GM23338 (cell line): ENCODE data around the gene MICB. TPM values are rescaled to one million over a fixed set of nuclear protein-coding genes. Genes with fewer than 3 reads are reported as not detected.

Experiments
- ATAC-seq: fragments of 200-7000 bp; cut with Tn5 transposase; 3 replicates; pipeline ENCODE4 v1.9.1; 2020
- DNase-seq: peaks from one replicate; pipeline ENCODE4 v3.0.0-alpha.2; 2015; ENCODE audit warnings: low spot score
- H2AFZ ChIP-seq: fragments of 200-600 bp; sonication (generic); 2 replicates; pipeline ENCODE4 v1.8.0; 2016; ENCODE audit warnings: antibody characterized with exemption, mild to moderate bottlenecking, moderate library complexity
- H3F3A ChIP-seq: fragments of 200-600 bp; sonication (generic); replicated peaks from 2 replicates; pipeline ENCODE4 v1.8.0; 2017; ENCODE audit warnings: antibody characterized with exemption, mixed run types, low read depth
- H3K27ac ChIP-seq: fragments of 200-600 bp; sonication (generic); 2 replicates; pipeline ENCODE4 v1.6.1; 2016; ENCODE audit warnings: low read depth
- H3K27me3 ChIP-seq: fragments of 200-600 bp; sonication (generic); 2 replicates; pipeline ENCODE4 v1.8.0; 2016; ENCODE audit warnings: mild to moderate bottlenecking, mixed run types, moderate library complexity; ENCODE audit not compliant: insufficient read depth
- H3K36me3 ChIP-seq: fragments of 200-600 bp; sonication (generic); 2 replicates; pipeline ENCODE4 v1.8.0; 2016; ENCODE audit warnings: mild to moderate bottlenecking; ENCODE audit not compliant: insufficient read depth
- H3K4me1 ChIP-seq: fragments of 200-600 bp; sonication (generic); 2 replicates; pipeline ENCODE4 v1.8.0; 2016; ENCODE audit warnings: mild to moderate bottlenecking, moderate library complexity; ENCODE audit not compliant: insufficient read depth
- H3K4me2 ChIP-seq: fragments of 200-600 bp; sonication (generic); 2 replicates; pipeline ENCODE4 v1.7.1; 2017; ENCODE audit warnings: mixed run types
- H3K4me3 ChIP-seq: fragments of 200-600 bp; sonication (generic); 2 replicates; pipeline ENCODE4 v1.6.1; 2016; ENCODE audit warnings: mixed run types
- H3K79me2 ChIP-seq: fragments of 200-600 bp; sonication (generic); replicated peaks from 2 replicates; pipeline ENCODE4 v1.8.0; 2017; ENCODE audit warnings: mild to moderate bottlenecking; ENCODE audit not compliant: insufficient read depth
- H3K9me2 ChIP-seq: fragments of 200-600 bp; sonication (generic); 2 replicates; pipeline ENCODE4 v1.8.0; 2017; ENCODE audit not compliant: insufficient read depth
- H4K20me1 ChIP-seq: fragments of 200-600 bp; sonication (generic); replicated peaks from 2 replicates; pipeline ENCODE4 v1.8.0; 2017; ENCODE audit warnings: mild to moderate bottlenecking; ENCODE audit not compliant: insufficient read depth
- H3K27ac Mint-ChIP-seq: 2 replicates; pipeline ENCODE4 v1.8.0; 2020; ENCODE audit warnings: inconsistent platforms, mild to moderate bottlenecking, moderate library complexity, mixed read lengths
- H3K27me3 Mint-ChIP-seq: 3 replicates; pipeline ENCODE4 v1.8.0; 2022; ENCODE audit warnings: low read depth, mild to moderate bottlenecking, moderate library complexity, mixed read lengths, inconsistent platforms; ENCODE audit not compliant: insufficient read depth, poor library complexity
- H3K36me3 Mint-ChIP-seq: 3 replicates; pipeline ENCODE4 v1.8.0; 2021; ENCODE audit warnings: low read depth, mild to moderate bottlenecking, inconsistent platforms, moderate library complexity, mixed read lengths
- H3K4me1 Mint-ChIP-seq: 3 replicates; pipeline ENCODE4 v1.8.0; 2020; ENCODE audit warnings: mild to moderate bottlenecking, inconsistent platforms, mixed read lengths
- H3K4me3 Mint-ChIP-seq: 3 replicates; pipeline ENCODE4 v1.8.0; 2021; ENCODE audit warnings: moderate library complexity, mild to moderate bottlenecking, inconsistent platforms, mixed read lengths
- H3K9me3 Mint-ChIP-seq: 3 replicates; pipeline ENCODE4 v1.8.0; 2020; ENCODE audit warnings: moderate library complexity, mild to moderate bottlenecking, inconsistent platforms, mixed read lengths
- CREB1 ChIP-seq: fragments of 250-450 bp; sonication (Bioruptor Pico); IDR thresholded peaks from 2 replicates; pipeline ENCODE4 v1.5.0; 2020; ENCODE audit warnings: low read depth, mild to moderate bottlenecking, moderate library complexity
- CTCF ChIP-seq, 2 experiments: fragments of 200-600 bp in 1 of 2; sonication (generic) in 1 of 2; conservative IDR thresholded peaks; 2 replicates each; pipeline versions ENCODE4 v1.5.1 to v1.6.1; 2016 to 2017; ENCODE audit warnings: antibody characterized with exemption in 2 of 2, low read depth in 2 of 2, mild to moderate bottlenecking in 2 of 2, moderate library complexity in 1 of 2
- ETS1 ChIP-seq: IDR thresholded peaks from 2 replicates; pipeline ENCODE4 v1.6.1; 2016; ENCODE audit warnings: antibody characterized with exemption
- EZH2 ChIP-seq: fragments of 200-600 bp; sonication (generic); IDR thresholded peaks from one replicate; pipeline ENCODE4 v1.8.0; 2017; ENCODE audit warnings: antibody characterized with exemption, mild to moderate bottlenecking, low read depth; ENCODE audit not compliant: unreplicated experiment
- EZH2phosphoT487 ChIP-seq: fragments of 200-600 bp; sonication (generic); IDR thresholded peaks from one replicate; pipeline ENCODE4 v1.8.1; 2018; ENCODE audit warnings: antibody characterized with exemption; ENCODE audit not compliant: unreplicated experiment
- JUNB ChIP-seq: IDR thresholded peaks from one replicate; pipeline ENCODE4 v1.6.1; 2016; ENCODE audit warnings: antibody characterized with exemption; ENCODE audit not compliant: unreplicated experiment
- NANOG ChIP-seq: IDR thresholded peaks from 2 replicates; pipeline ENCODE4 v1.6.1; 2016; ENCODE audit warnings: antibody characterized with exemption, borderline replicate concordance
- POLR2AphosphoS5 ChIP-seq: IDR thresholded peaks from 2 replicates; pipeline ENCODE4 v1.6.1; 2016; ENCODE audit warnings: antibody characterized with exemption, low read depth
- REST ChIP-seq: IDR thresholded peaks from one replicate; pipeline ENCODE4 v1.6.1; 2018; ENCODE audit warnings: antibody characterized with exemption; ENCODE audit not compliant: unreplicated experiment
- STAT1 ChIP-seq: IDR thresholded peaks from one replicate; pipeline ENCODE4 v1.6.1; 2016; ENCODE audit warnings: antibody characterized with exemption; ENCODE audit not compliant: unreplicated experiment
- ZNF114 ChIP-seq: fragments of 250-450 bp; sonication (Bioruptor Pico); IDR thresholded peaks from 2 replicates; pipeline ENCODE4 v1.5.0; 2020; ENCODE audit warnings: mild to moderate bottlenecking, moderate library complexity
- ZNF331 ChIP-seq: fragments of 250-450 bp; sonication (Bioruptor Pico); IDR thresholded peaks from 2 replicates; pipeline ENCODE4 v1.5.0; 2020; ENCODE audit warnings: low read depth, mild to moderate bottlenecking, moderate library complexity
- polyA plus RNA-seq: library from polyadenylated mRNA; unstranded; fragments of >200 nt; fragmentation: Nextera tagmentation; extraction: Ambion mirVana; gene quantifications from 2 replicates; pipeline ENCODE4 v1.2.1, GENCODE V29; 2016
- total RNA-seq: library from RNA; depleted of rRNA; stranded (reverse); fragments of >200 nt; shearing (Covaris generic); gene quantifications from 2 replicates; pipeline ENCODE4 v1.2.3, GENCODE V29; 2014

MICB gene
- total and polyA plus RNA-seq, 2 experiments from 2014 or later = 9.2 to 23.8 TPM

- no peak for DNase-seq
- H3K4me1 Mint-ChIP-seq = peaks cover 18% of the 10 kb centered on the region
- Histone ChIP-seq H3K9me2 (no peaks in the 10 kb centered on the region), H3F3A (0 out of 2 replicates have a peak, but pooled peaks cover 2% of the 10 kb centered on the region), H3K4me2 (no peak overlapping the region), H3K79me2 (no peaks in the 10 kb centered on the region), H3K4me3 (no peak overlapping the region), H3K27ac (no peak overlapping the region), H2AFZ (no peak overlapping the region), H3K4me1 (peaks cover 3% of the 10 kb centered on the region; the same call in 1 of the 2 replicates), H3K36me3 (no peaks in the 10 kb centered on the region), H3K27me3 (no peaks in the 10 kb centered on the region), H4K20me1 (no peaks in the 10 kb centered on the region)
- H3K27ac Mint-ChIP-seq = peak overlapping the region; percentile 76; the same call in 1 of the 2 replicates
- ATAC-seq = no peak
- H3K36me3 Mint-ChIP-seq = peaks cover 25% of the 10 kb centered on the region
- no peak for TF ChIP-seq STAT1
- TF ChIP-seq EZH2 = no peak
- TF ChIP-seq POLR2AphosphoS5 = no peak
- no peak for TF ChIP-seq REST
- no peak for TF ChIP-seq CTCF (conservative IDR thresholded peaks at IDR 0.05; ENCODE audit: low read depth in 2 of 2)
- TF ChIP-seq ZNF114 (CRISPR knock-in tag) = no peak
- no peak for TF ChIP-seq EZH2phosphoT487
- no peak for TF ChIP-seq JUNB
- TF ChIP-seq CREB1 (CRISPR knock-in tag) = no peak
- no peak for TF ChIP-seq ETS1
- no peak for TF ChIP-seq ZNF331 (CRISPR knock-in tag)
- no peak for TF ChIP-seq NANOG
- no peak overlapping the region; the same call in 2 of the 3 replicates for H3K4me3 Mint-ChIP-seq
- peaks cover 3% of the 10 kb centered on the region for H3K27me3 Mint-ChIP-seq
- no peaks in the 10 kb centered on the region; the same call in 2 of the 3 replicates for H3K9me3 Mint-ChIP-seq
Observed at GRCh38 chr6:31559606-31559957, 61.6 kb downstream of the MICB start.
